A673 (cell line): ENCODE measurements around the gene ENTPD8.

ENCODE experiments used
- CTCF ChIP-seq: fragments of 300-800, 200-600 bp; sonication (generic); conservative IDR thresholded peaks from 2 replicates; pipeline ENCODE4 v1.5.1; 2017; ENCODE audit warnings: low read depth, mild to moderate bottlenecking, antibody characterized with exemption, low read length, moderate library complexity, mixed read lengths
- EZH2 ChIP-seq: fragments of 200-600 bp; sonication (generic); IDR thresholded peaks from 2 replicates; pipeline ENCODE4 v1.6.1; 2017; ENCODE audit warnings: borderline replicate concordance, low read depth, mild to moderate bottlenecking, mixed read lengths, antibody characterized with exemption, low read length; ENCODE audit not compliant: poor library complexity, severe bottlenecking

GRCh38 chr9:137478613-137478961 is 37.4 kb upstream of the ENTPD8 start:
- TF ChIP-seq CTCF = no peak
- TF ChIP-seq EZH2 = no peak
